ENCODE data around the gene RASAL1.

DNA sequence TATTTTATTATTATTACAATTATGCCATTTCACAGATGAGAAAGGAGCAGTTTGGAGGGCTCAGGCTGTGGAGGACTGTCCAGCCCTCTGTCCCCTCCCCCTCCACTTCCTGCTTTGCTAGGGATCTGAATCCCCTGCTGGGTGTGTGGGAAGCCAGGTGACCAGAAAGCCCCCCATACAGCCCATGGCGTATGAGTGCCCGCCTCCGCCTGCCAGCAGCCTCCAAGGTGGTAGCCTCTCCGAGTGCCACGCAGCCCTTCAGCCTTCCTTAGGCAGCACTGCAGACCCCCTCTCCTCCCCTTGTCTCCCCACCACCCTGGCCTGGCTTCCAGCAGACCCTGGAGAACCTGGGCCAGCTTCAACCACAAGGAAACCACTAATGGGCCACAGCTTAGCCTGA, 66.4 kb downstream of the RASAL1 start:
- no peak for TF ChIP-seq EZH2 (IDR thresholded peaks at IDR 0.05; ENCODE audit: low read length, missing control alignments)
- TF ChIP-seq, protein P1, sequence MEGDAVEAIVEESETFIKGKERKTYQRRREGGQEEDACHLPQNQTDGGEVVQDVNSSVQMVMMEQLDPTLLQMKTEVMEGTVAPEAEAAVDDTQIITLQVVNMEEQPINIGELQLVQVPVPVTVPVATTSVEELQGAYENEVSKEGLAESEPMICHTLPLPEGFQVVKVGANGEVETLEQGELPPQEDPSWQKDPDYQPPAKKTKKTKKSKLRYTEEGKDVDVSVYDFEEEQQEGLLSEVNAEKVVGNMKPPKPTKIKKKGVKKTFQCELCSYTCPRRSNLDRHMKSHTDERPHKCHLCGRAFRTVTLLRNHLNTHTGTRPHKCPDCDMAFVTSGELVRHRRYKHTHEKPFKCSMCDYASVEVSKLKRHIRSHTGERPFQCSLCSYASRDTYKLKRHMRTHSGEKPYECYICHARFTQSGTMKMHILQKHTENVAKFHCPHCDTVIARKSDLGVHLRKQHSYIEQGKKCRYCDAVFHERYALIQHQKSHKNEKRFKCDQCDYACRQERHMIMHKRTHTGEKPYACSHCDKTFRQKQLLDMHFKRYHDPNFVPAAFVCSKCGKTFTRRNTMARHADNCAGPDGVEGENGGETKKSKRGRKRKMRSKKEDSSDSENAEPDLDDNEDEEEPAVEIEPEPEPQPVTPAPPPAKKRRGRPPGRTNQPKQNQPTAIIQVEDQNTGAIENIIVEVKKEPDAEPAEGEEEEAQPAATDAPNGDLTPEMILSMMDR (conservative IDR thresholded peaks at IDR 0.05 in 1 of 2, IDR thresholded peaks at IDR 0.05 in 1 of 2; ENCODE audit: low read depth in 1 of 2, low read length in 2 of 2), result no peak

All from fibroblast of lung (primary cell).